HUDEP-2 (cell line): ENCODE measurements around the gene GADD45A.

Source experiments
- DNase-seq, 76 experiments: peaks; one replicate each; lab custom pipeline; 2025; ENCODE audit not compliant: unreplicated experiment in 76 of 76; lab: John Stamatoyannopoulos, UW

The GADD45A gene

GRCh38 chr1:67666636-67667035 lies 18.4 kb upstream of the GADD45A start:
- no peak for DNase-seq

DNA sequence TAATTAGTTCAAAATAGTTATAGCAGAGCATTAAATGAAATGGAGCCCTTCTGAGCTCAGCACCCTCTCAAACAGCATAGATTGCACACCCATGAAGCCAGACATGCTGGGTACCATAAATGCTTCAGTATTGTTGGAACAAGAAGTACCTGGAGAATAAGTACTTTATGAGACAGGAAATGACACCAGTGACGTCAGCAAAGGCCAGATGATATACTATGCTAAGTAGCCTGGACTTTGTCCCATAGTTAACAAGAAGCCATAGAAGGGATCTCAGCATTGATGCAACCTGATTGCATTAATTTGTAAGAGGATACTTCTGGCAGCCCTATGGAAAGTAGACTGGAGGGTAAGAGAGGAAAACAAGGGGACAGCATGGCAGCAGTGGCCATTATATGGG lies 16.3 kb upstream of the GADD45A start:
- no peak for DNase-seq

DNA sequence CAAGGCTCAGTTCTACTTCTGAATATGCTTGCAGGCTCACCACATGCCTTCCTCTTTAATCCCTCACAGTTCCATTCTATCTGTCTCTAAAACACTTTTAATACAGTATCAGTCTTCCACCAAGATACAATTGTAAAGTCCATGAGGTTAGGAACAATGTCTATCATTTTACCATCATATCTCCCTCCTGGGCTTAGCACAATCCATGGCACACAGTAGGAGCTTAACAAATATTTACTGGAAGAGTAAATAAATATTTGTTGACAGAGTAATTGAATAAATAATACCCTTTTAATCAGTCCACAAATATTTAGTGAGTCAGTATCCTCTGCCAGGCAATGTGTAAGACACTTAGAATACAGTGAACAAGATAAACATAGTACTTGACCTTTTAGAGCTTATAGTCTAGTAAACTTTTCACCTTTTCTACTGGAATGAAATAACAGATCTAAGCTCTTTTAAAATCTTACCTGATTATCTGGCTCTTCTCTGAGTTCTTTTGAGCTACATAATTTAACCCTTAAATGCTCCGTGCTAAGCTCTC lies 12.7 kb upstream of the GADD45A start:
- DNase-seq: no peak

- no peak for DNase-seq
These were observed 11.4 kb upstream of the GADD45A start for GRCh38 chr1:67673468-67674201.

DNA sequence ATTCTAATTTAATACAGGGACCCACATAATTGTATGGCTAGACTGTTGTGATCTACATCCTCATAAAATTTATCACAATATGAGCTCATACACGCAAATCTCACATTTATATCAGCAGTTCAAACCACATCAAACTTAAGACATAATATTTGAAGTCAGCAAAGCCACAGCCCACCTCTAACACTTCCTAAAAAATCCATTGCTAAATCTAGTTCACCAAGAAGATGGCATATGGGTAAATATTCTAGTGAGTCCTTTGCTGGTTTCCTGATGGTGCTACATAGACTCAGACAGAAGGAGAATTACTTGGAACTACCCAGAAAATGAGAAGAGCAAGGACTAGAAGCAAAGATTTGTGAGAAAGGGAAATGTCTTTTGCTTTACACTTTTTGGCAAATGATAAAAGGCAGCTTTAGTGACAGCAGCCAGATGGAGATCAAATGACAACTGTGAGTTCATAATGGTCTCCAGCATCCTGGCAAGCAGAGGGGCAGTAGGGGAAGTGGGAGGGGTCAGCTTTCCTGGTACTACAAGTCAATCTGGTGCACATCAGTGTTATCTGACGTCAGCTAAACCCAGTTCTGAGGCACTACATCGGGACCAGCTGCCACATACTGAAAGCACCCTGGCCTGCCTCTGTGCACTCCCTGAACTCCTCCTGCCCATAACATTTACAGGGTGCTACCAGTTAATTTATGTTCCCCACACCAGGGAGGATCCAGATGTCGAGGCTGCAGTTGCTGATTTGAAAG lies 10.6 kb upstream of the GADD45A start:
- no peak for DNase-seq

DNA sequence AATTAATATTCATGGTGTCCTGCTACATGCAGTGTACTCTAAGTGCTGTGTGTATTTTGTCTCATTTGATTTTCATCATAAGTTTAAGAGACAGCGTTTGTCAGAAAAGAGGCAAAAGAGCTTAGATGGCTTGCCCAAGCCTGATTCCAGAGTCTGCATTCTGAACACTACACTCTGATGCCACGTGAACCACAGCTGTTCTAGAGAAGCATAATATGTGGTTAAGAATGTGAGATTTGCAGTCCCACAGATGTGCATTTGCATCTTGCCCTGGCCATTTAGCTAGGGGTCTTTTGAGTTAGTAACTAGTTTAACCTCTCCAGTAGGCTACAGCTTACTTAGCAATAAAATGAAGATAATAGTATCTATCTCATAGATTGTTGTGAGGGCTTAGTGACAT lies 9.2 kb upstream of the GADD45A start:
- no peak for DNase-seq

- DNase-seq: no peak
These were observed 8.7 kb upstream of the GADD45A start for GRCh38 chr1:67676287-67676686.

DNA sequence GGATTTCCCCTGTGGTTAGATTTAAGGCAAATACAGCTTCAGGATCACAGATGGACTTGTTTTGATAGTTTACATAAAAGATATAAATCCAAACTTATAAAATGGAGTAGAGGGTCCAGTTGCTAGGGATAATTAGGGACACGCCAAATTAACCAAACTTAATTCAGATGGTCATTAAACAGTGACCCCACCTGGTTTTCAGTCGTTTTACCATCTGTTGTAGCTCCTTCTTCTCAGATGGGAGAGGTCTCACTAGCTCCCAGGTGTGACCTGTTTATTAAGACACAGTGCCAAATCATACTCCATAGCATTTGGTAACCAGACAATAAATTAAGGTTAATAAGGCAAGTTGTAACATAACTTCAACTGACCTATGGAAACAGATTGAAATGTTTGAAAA lies 8.1 kb upstream of the GADD45A start:
- no peak for DNase-seq

GRCh38 chr1:67677408-67677807 lies 7.6 kb upstream of the GADD45A start:
- DNase-seq: no peak

DNA sequence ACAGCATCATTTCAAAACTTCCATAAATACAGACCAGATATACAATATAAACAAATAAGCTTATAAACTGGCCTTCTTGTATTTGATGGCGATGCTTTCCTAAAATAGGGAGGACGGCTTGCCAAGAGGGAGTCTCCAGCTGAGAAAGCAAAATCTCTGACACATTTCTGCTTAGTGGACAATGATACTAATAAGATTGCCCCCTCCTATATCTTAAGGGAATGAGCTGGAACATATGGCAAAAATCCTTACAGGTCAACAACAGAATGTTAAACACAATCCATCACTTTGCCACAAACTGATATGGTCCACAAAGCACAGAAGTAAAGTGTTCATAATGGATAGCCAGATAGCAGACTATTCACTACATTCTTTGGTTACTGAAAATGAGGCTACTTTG lies 7.1 kb upstream of the GADD45A start:
- DNase-seq: no peak

DNA sequence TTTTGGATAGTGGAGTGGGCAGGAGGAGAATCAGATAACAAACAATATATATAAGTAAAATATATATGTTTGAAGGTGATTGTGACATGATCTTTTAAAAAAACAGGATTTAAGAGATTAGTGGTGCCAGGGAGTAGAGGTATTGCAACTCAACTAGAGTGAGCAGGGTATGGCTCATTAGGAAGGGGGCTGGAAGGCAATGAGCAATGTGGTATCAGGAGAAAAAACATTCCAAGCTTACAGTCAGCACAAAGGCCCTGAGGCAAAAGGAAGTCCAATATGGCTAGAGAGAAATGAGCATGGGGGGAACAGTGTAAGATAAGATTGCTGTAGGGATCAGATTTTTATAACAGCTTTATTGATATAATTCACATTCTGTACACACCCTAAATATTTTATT lies 5.3 kb upstream of the GADD45A start:
- DNase-seq: no peak

DNA sequence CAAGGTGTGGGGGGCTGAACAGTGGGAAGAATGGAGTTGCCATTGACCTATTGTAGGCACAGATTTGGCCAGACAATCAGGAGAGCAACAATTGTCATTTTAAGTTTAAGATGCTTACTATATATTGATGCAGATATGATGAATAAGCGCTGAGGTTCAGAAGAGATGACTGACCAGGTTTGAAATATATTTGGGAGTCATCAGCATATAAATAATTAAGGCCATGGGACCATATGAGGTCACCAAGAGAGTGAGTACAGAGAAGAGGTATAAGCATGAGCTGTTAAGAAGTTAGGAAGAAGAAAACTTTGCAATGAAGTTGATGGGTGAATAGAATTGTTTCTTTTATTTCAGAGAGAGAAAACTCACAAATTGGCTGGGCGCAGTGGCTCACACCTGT lies 4.5 kb upstream of the GADD45A start:
- no peak for DNase-seq

DNA sequence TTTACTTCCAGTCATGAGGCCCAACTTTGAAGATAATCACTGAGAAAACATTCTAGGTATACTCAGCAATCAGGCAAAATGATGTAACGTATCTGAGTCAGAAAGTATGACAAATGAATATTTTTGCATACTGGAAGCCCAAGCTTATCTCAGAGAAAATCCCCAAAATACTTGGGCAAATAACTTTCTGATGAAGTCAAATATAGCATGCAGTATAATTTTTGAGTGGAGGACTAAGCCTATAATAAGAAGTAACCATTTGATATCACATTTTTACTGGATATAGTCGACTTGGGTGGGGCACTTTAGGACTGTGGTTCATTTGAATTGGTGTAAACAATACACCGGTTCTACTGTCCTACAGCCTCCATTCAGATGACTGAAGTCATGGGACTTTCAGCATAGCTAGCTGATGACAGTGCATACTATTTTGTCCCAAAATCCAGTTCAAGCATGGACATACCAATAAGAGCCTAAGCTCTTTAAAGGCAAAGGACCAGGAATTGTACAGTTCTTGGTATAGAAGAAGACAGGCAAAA lies 2.3 kb upstream of the GADD45A start:
- no peak for DNase-seq

DNA sequence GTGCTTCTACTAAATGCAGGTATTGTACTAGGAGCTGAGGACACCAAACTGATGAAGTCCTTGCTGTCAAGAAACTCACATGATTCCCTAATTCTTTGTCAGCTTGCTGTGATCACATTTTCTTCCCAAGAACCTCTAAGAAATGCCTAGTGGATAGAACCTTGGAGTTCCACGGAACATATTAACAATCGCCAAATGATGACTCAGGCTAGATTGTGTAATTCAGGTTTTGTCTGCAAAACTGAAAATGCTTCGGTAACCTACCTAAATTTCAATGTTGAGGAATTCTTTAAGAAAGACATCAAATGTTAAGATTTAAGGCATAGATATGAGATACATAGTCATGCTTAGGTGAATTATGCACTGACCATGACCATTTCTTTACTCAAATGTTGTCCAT lies 1.7 kb upstream of the GADD45A start:
- DNase-seq: no peak

DNA sequence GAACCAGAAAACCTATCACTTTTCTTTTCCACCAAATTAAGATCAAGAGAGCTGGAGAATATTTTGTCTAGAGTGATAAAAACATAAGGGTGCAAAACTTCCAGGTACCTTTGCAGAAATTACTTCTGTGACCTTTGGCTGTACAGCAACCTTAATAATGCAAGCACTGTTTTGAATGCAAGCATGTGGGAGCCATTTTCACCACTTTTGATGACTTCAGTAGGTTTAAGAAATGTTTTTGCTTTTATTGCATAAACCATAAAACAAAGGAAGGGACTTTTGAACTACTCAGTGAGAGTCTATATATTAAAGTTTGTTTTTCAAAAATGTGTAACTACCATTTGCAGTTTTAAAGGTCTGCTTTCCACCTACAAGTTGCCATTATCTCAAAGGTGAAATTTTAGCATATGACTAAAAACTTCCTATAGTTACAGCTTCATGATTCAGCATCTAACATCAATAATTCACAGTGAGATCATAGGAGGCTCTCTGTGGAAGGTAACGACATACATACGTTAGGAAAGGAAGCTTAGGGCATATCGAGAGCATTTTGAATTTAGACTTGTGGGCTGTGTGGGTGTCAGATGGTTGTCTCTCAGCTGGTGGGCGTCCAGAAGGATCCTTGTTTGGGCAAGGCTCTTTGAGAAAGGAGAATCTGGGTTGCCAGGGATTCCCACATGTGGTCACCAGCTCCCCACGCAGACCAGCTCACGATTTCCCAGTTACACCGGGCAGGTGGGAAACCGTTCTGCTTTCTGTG lies 1.1 kb upstream of the GADD45A start:
- DNase-seq: no peak

DNA sequence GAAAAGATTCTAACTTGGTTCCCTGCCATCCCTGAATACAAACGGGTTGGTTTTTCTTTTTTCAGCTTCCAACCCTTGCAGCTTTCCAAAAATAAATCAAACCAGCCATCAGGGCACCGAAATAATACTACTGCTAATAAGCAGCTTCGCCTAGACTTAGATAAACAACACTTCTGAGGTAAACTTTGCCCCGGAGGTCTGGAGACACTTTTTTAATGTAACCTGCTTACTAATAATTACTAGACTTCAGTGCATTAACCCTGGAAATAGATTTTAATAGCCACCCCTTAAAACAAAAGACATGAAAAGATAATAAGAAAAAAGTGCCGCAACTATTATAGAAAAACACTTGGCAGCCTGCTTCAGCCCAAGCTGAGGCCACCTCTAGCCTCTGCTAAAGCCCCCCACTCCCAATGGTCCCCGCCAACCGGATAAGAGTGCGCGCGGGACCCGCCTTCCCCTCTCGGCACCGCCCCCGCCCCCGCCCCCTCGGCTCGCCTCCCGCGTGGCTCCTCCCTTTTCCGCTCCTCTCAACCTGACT lies 405 bp upstream of the GADD45A start:
- no peak for DNase-seq

GRCh38 chr1:67685558-67686266 lies 711 bp downstream of the GADD45A start:
- DNase-seq: peak in 19 of 76 experiments; percentile 2 to 52 (median 25)

- peak in 74 of 76 experiments; percentile 19 to 84 (median 64) for DNase-seq
These were observed 1.5 kb downstream of the GADD45A start for GRCh38 chr1:67686267-67687197.

GRCh38 chr1:67687198-67687545 lies 2.2 kb downstream of the GADD45A start:
- DNase-seq: peak in 2 of 76 experiments; percentile 12 to 37
